Measurements from ENCODE around the gene NEURL3.

- TF ChIP-seq CTCF (IDR thresholded peaks at IDR 0.05) (no peak), POLR2A (IDR thresholded peaks at IDR 0.05) (no peak)
These were observed 18.5 kb downstream of the NEURL3 start for GRCh38 chr2:96486696-96487095.

All from testis (tissue), 2 donors.